Measurements from ENCODE around the gene MLST8.

GRCh38 chr16:2251296-2252111, 46.2 kb downstream of the MLST8 start, which contains the start of gene ECI1:
- peak; percentile 58 to 78 for TF ChIP-seq CTCF (IDR thresholded peaks at IDR 0.05; ENCODE audit: extremely low read depth in 1 of 2, insufficient read depth in 1 of 2, low read depth in 1 of 2, low read length in 2 of 2)
- TF ChIP-seq POLR2A (IDR thresholded peaks at IDR 0.05; ENCODE audit: low read depth, low read length): peak; percentile 86

All from endothelial cell of umbilical vein (primary cell).